Embryonic facial prominence (tissue), 1 donor: ENCODE results near the gene HIBCH.
"Not testable (repeated sequence)": the region's sequence is repeated elsewhere in the genome, so short reads cannot be mapped to it uniquely, and the experiment has no call there.

ENCODE experiments used
- DNase-seq: peaks from one replicate; pipeline ENCODE4 v3.0.0-alpha.2; 2016; ENCODE audit errors: extremely low spot score

The HIBCH gene

DNA sequence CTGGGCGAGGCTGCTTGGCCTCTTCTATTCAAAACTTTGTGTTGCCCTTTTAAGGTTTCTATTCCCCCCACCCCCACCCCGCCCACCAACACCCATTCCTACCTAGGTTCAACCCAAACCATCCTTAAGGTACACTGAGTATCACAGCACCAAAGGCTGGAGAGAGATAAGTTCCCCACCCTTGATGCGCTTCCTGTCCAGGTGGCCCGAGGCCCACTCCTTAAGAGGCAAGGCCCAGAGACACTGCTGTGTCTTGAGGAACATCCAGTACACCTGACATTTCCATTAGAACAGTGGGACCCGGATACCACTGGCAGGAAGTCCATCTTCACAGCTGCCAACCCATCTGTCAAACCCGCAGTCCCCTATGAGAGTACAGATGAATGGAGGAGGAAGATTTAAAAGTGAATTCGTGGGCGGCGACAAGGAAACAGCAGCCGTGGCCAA is 23.5 kb upstream of the HIBCH start:
- no peak for DNase-seq

DNA sequence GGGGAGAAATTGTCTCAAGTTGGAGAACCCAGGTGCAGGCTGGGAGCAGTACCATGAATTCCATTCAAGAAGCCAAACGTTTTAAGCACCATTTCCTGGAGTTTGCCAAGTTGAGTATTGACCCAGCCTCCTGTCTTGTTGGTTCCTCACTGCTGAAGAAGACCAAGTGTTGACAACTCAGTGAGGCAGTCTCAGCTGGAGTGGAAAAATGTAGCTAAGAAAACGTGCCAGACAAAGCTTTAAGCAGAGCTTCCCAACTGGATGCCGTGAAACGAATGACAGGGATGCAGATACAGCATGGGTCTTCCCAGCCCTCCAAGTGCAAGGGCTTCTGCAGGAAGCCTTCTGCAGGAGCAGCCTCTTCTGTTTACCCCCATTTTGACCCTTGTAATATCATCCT is 23.0 kb upstream of the HIBCH start:
- no peak for DNase-seq

DNA sequence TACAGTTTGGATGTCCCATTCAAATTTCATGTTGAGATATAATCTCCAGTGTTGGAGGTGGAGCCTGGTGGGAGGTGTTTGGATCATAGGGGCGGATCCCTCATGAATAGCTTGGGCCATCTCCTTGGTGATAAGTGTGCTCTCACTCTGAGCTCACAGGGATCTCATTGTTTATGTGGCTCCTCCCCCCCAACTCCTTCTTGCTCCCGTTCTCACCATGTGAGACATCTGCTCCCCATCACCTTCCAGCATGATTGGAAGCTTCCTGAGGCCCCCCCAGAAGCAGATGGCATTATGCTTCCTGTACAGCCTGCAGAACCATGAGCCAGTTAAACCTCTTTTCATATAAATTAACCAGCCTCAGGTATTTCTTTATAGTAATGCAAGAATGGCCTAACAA is 20.7 kb upstream of the HIBCH start:
- no peak for DNase-seq

- DNase-seq = no peak
Measured at GRCh38 chr2:190339394-190339793, 19.8 kb upstream of the HIBCH start.

DNA sequence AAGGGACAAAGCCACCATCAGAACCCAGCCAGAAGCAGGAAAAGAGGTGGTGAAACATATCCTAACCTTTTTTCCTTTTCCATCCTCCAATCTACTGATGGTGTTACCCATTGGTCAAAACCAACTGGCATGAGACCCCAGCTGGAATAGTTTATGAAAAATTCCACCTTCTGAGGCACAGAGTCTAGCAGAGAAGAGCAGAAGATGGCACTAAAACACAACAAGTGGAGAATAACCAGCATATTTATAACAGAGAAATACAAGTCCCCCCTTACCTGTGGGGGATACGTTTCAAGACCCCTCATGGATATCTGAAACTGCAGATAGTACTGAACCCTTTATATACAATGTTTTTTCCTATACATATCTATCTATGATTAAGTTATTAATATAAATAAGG is 18.8 kb upstream of the HIBCH start:
- no peak for DNase-seq

GRCh38 chr2:190336420-190336819 is 16.8 kb upstream of the HIBCH start:
- DNase-seq = no peak

DNA sequence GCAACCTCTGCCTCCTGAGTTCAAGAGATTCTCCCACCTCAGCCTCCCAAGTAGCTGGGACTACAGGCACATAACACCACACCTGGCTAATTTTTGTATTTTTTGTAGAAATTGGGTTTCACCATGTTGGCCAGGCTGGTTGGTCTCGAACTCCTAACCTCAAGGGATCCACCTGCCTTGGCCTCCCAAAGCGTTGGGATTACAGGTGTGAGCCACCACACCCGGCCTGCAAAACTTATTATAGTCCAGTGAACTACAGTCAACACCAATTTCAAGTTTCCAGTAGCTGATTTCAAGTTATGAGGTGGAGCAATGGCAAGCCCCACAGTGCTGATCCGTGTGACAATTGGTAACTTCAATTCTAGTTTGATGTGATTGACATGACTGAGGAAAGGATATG is 16.0 kb upstream of the HIBCH start:
- DNase-seq = not testable (repeated sequence)

GRCh38 chr2:190335225-190335559 is 15.6 kb upstream of the HIBCH start:
- DNase-seq = no peak

GRCh38 chr2:190334479-190335224 is 15.0 kb upstream of the HIBCH start:
- no peak for DNase-seq

GRCh38 chr2:190333928-190334327 is 14.3 kb upstream of the HIBCH start:
- DNase-seq = no peak

DNA sequence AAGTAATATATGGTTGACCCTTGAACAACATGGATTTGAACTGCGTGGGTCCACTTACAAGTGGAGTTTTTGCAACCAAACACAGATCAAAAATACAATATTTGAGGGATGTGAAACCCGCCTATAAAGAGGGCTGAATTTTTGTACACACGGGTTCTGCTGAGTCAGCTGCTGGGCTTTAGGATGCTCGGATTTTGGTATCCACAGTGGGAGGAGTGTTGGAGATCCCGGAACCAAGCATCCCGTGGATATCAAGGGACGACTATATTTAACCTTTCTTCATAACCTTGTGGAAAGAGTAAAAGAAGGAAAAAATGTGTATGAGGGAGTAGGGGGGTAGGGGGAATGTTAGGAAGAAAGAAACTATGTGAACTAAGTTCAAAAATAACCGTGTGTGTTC is 13.8 kb upstream of the HIBCH start:
- DNase-seq = no peak

- no peak for DNase-seq
Measured at GRCh38 chr2:190328573-190329147, 9.0 kb upstream of the HIBCH start.

DNA sequence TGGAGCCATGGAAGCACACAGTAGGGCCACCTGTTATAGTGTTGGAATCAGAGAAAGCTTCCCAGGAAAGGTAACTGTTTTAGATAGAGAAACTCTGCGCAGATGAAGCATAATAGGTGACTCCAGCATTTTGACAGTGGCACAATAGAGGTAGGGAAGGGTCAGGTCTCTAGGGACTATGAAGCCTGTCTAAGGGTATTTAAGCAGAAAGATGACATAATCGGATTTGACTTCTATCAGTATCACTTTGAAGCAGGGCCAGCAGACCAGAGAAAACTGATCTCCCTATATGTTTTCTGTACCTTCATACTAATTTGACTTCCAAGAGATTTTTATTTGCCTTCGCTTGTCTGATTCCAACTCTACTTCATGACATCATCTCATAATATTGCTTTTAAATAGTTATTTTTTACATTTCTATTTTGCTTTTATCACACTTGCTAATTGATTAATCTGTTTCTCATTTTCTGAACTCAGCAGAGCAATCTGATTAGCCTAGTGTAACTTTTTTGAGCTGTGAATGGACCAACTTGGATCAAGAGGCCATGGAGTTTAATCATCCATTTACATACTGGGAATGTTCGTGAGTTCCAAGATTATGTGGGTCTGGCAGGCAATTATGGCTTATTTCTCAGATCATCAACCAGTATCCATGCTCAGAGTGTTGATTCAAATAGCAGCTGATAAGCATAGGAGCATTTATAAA is 8.4 kb upstream of the HIBCH start:
- DNase-seq = no peak

GRCh38 chr2:190325588-190325987 is 6.0 kb upstream of the HIBCH start:
- no peak for DNase-seq

GRCh38 chr2:190323406-190323805 is 3.8 kb upstream of the HIBCH start:
- DNase-seq = no peak

GRCh38 chr2:190320696-190321095 is 1.1 kb upstream of the HIBCH start:
- DNase-seq = no peak

DNA sequence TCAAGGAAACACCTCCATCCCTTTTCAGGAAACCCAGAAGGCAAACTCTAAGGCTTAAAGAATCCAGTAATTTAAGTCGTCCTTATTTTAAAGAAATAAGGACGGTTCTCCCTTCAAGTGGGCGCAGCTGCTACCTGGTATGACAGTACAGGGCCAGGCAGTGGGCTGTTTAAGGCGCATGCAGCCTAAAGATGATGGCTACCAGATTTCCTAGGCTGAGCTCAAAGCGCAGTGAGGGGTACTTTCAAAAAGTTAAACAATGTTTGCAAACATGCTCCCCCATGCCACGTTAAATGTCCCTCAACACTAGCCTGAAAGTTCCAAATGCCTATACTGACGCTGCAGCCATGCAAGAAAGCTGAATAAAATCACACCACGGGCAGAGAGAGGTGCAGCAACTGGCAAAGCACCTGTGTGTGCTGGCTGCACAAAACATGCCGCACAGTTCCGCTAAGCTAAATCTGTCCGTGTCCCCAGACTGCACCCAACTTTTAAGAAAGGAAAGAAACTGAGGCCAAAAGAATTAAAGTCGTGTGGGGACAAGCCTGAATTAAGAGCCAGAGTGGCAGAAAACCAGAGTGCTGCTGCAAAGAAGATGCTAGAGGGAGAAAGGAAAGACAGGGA is 583 bp downstream of the HIBCH start:
- no peak for DNase-seq

- no peak for DNase-seq
Measured at GRCh38 chr2:190318514-190318913, 1.1 kb downstream of the HIBCH start.

- DNase-seq = no peak
Measured at GRCh38 chr2:190315273-190315672, 4.4 kb downstream of the HIBCH start.

- DNase-seq = no peak
Measured at GRCh38 chr2:190313880-190314279, 5.7 kb downstream of the HIBCH start.

DNA sequence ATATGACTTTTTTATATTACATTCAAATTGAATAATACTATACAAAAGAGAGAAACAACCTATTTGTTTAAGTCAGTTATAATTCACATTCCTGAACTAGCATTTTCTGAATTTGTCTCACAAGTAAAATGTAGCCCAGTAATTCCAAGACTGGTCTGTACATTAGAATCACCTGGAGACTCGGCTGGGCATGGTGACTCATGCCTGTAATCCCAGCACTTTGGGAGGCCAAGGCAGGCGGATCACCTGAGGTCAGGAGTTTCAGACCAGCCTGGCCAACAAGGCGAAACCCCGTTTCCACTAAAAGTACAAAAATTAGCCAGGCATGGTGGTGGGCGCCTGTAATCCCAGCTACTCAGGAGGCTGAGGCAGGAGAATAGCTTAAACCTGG is 7.0 kb downstream of the HIBCH start:
- not testable (repeated sequence) for DNase-seq

DNA sequence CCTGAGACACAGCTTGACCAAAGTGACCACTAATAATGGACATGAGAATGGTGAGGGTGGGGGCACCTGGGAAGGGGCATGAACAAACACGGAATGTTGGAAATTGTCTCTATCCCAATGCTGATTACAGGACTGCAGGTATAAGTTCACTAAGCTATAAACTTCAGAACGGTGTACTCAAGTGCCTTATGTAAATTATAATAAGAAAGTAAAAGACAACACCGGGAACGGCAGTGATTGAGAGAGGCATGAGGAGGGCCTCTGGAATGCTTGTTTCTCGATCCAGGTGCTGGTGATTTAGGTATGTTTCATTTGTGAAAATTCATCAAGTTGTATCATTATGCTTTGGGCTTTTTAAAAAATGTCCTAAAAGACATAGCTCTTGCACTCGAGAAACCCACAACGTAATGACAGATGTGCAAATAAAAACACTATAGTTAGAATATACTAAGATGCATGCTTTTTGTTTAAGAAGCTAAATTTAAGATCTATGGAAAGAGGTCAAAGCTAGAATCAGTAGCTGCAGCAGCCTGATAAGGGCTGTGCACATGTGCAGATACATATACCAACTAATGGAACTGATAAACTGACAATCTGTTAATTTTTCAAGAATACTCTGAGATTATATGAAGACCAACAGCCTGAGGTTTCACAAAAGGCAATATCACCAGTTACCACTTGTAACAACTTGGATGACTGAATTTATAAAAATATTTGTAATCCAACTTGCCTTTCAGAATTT is 7.6 kb downstream of the HIBCH start:
- DNase-seq = no peak
